GM21737 (cell line): ENCODE data around the gene NOVA2.

Source experiments
- ATAC-seq: cut with Tn5 transposase; IDR thresholded peaks from one replicate; pipeline ENCODE4 v1.9.1; 2021; ENCODE audit warnings: mild to moderate bottlenecking, moderate library complexity; ENCODE audit not compliant: unreplicated experiment

Gene NOVA2

DNA sequence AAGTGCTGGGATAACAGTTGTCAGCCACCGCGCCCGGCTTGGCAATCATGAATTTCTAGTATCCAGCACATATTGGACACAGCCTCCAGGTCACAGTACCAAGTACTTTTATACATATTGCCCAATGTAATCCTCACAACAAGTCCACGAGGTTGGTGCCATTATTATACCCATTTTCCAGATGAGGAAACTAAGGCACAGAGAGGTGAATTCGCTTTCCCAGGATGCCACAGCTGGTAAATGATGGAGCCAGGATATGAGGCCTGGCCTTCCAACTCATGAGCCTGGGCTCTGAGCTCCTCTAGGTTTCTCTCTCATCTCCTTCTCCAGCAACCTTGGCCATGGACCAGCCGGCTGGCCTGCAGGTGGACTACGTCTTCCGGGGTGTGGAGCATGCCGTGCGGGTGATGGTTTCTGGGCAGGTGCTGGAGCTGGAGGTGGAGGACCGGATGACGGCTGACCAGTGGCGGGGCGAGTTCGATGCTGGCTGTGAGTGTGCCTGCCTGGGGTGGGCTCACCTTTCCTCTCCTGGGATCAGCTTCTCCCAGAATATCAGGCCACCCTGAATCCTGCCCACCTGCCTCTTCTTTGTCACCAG, 29.1 kb upstream of the NOVA2 start:
- no peak for ATAC-seq

- ATAC-seq, result no peak
These were observed 27.0 kb upstream of the NOVA2 start for GRCh38 chr19:46000491-46001246.

DNA sequence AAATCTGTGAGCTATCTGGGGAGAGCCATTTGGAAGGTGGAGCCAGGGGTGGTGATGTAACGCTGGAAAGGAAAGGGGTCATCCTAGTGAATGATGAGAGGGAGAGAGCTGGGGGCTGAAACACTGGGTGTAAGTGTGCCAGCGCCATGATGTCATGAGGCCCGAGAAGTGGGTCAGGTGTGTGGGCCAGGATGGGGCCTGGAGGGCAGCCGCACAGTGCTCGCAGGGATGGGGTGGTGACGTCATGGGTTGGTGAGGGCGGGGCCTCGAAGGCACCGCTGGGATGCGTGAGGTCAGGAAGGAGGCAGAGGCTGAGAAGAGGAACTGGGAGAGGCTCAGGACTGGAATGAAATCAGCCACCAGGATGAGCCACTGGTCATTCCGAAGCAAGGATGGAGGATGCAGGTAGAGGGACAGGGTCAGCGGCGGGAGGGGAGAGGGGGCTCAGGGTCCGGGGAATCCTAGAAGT, 26.0 kb upstream of the NOVA2 start:
- no peak for ATAC-seq

DNA sequence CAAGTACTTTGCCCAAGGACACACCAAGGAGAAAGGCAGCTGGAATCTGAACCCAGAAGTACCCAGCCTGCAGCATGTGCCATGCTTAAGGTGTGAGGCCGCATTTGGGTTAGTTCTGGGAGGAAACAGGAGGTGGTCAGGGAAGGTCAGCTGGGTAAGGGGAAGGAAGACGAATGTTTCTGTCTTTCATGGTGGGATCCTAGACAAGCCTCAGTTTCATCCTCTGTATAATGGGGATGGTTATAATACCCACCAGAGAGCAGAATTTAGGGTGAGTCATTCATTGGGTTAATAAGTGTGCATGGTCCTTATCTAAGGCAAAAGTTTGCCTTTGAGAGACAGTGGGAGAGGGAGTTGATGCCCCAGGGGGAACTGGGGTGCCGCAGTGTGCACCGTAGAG, 25.2 kb upstream of the NOVA2 start:
- no peak for ATAC-seq

DNA sequence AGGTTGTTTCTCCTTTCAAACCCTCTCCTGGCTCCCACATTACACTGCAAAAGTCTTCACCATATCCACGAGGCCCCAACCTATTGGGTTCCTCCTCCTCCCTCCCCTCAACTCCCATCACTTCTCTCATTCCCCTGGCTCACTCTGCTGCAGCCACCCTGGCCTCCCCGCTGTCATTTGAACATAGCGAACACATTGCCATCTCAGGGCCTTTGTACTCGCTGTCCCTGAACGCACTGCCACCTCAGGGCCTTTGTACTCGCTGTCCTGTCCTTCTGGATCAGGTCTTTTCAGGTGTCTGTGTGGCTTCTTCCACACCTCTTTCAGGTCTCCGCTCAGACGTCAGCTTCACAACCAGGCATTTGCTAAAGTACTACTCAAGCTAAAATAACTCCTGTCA, 23.3 kb upstream of the NOVA2 start:
- no peak for ATAC-seq

- no peak for ATAC-seq
These were observed 22.2 kb upstream of the NOVA2 start for GRCh38 chr19:45995715-45996385.

DNA sequence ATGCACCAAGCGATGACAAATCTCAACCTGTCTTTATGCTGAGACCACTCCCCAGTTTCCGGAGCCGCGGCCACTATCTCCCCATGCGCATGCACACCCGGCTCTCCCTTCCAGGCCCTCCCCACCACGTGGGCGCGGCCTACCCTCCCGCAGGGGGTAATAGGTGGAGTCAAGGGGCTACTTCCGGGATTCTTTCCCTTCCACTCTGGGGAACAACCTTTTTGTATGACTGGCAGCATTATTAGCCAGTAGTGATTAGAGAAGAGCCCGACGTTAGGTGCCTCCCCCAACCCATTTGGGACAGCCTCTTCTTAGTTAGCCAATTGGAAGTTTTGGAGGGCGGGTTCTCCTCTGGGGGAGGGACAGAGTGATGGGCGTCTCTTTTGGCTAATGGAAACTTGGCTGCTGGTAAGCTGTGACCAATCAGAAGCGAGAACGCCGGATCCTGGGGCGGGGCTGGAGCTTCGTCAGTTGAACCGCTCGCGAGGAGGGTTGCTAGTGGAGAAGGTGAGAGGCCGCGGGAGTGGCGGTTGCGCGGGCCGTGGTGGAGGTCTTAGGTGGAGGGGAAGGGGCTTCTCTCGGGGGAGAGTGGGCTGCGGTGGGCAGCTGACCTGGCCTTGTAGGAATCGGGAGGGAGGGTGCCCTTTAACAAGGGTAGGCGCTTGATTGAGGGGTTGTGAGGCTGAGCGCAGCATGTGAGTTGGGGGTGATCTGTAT, 21.5 kb upstream of the NOVA2 start, which contains the start of gene CCDC61:
CCDC61 (plus strand) TSS at position 470 of the 717 bp plus-strand sequence. CDS start 7,552 bp downstream, outside the sequence.
- ATAC-seq, result peak; percentile 96

GRCh38 chr19:45994456-45994997, 20.9 kb upstream of the NOVA2 start:
- peak; percentile 1 for ATAC-seq

- no peak for ATAC-seq
These were observed 16.6 kb upstream of the NOVA2 start for GRCh38 chr19:45990113-45990728.

DNA sequence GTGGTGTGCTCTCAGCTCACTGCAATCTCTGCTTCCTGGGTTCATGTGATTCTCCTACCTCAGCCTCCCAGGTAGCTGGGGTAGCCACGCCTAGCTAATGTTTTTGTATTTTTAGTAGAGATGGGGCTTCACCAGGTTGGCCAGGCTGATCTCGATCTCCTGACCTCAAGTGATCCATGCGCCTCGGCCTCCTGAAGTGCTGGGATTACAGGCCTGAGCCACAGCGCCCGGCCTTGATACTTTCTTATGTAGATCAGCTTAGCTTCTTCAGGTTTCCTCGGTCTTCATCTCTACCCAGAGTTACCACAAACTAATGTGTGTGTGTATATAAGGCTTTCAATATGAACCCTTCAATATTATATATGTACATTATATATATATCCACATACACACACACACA, 11.7 kb upstream of the NOVA2 start:
- no peak for ATAC-seq

- ATAC-seq, result no peak
These were observed 7.7 kb upstream of the NOVA2 start for GRCh38 chr19:45981350-45981749.

DNA sequence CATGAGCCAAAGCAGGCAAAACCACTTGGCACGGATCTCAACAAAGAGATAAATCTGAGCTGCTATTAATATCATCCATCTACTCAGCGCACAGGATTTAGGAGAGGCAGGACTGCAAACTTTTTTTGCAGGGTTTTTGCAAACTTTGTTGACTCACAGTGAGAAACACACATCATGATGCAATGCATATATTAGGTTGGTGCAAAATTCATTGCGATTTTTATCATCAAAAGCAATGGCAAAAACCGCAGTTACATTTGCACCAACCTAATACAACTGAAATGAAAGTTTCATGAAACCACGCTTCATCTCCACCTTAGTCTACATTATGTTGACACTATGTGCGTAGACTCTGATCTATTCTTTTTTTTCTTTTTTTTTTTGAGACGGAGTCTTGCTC, 4.5 kb upstream of the NOVA2 start:
- no peak for ATAC-seq

DNA sequence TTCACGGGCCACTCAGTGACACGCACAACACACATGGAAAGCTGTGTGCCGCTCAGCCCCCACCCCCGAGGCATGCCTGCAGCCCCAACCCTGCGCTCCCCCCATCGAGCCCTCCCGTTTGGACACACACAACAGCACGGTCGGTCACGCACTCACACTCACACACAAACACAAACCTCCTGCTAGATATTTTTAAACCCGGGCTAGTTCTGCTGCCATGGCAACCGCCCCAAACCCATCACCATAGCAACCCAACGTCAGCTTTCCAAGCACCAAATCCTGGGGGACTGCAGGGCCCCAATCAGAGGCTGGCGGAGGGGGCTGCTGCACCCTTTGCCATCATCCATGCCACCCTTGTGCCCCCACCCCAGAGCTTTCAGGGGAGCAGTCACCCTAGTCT, 2.5 kb upstream of the NOVA2 start:
- no peak for ATAC-seq

- ATAC-seq, result no peak
These were observed 1.8 kb upstream of the NOVA2 start for GRCh38 chr19:45975306-45976070.

- no peak for ATAC-seq
These were observed 621 bp downstream of the NOVA2 start for GRCh38 chr19:45972947-45973540.

GRCh38 chr19:45972081-45972946, 1.4 kb downstream of the NOVA2 start:
- ATAC-seq, result no peak

GRCh38 chr19:45971260-45971902, 2.3 kb downstream of the NOVA2 start:
- no peak for ATAC-seq

- no peak for ATAC-seq
These were observed 4.0 kb downstream of the NOVA2 start for GRCh38 chr19:45969676-45970075.
